A673 (cell line): ENCODE data around the gene GPR68. TPM values are rescaled to one million over a fixed set of nuclear protein-coding genes. Genes with fewer than 3 reads are reported as not detected.

Experiments
- BruUV-seq: library from RNA; stranded (reverse); fragments of 400-500 nt; replicated peaks from 2 replicates; lab custom pipeline; 2021; lab: Mats Ljungman, UMichigan
- CTCF ChIA-PET: fragments of 300-600 bp; sonication (Branson Sonifier 250); formaldehyde crosslinking; loops from one replicate; lab custom pipeline; 2022; ENCODE audit warnings: antibody characterized with exemption; lab: Charles Lee
- POLR2A ChIA-PET: fragments of 300-600 bp; sonication (Branson Sonifier 250); formaldehyde crosslinking; loops from one replicate; lab custom pipeline; 2022; ENCODE audit warnings: antibody characterized with exemption; ENCODE audit not compliant: low non-redundant PET; lab: Charles Lee
- DNase-seq: peaks from one replicate; pipeline ENCODE4 v3.0.0-alpha.2; 2015; ENCODE audit warnings: low spot score
- H3K27ac ChIP-seq: fragments of 200-600 bp; sonication (generic); 2 replicates; pipeline ENCODE4 v1.5.1; 2016; ENCODE audit warnings: mixed run types, low read depth, mild to moderate bottlenecking, mixed read lengths, antibody characterized with exemption, low read length; ENCODE audit not compliant: poor library complexity, severe bottlenecking
- H3K27me3 ChIP-seq: fragments of 200-600 bp; sonication (generic); replicated peaks from 2 replicates; pipeline ENCODE4 v1.6.1; 2017; ENCODE audit warnings: mixed run types, low read depth, mild to moderate bottlenecking, mixed read lengths, antibody characterized with exemption, low read length; ENCODE audit not compliant: insufficient read depth, poor library complexity
- H3K36me3 ChIP-seq: fragments of 200-600 bp; sonication (generic); 2 replicates; pipeline ENCODE4 v1.6.1; 2016; ENCODE audit warnings: mixed run types, mild to moderate bottlenecking, mixed read lengths, antibody characterized with exemption, low read length; ENCODE audit not compliant: insufficient read depth, poor library complexity, severe bottlenecking
- H3K4me1 ChIP-seq: fragments of 200-600 bp; sonication (generic); 2 replicates; pipeline ENCODE4 v1.6.1; 2017; ENCODE audit warnings: mixed run types, mild to moderate bottlenecking, mixed read lengths, antibody characterized with exemption, low read length; ENCODE audit not compliant: insufficient read depth, poor library complexity, severe bottlenecking
- H3K4me3 ChIP-seq: fragments of 200-600 bp; sonication (generic); 2 replicates; pipeline ENCODE4 v1.5.1; 2016; ENCODE audit warnings: low read depth, mixed run types, mild to moderate bottlenecking, mixed read lengths, low read length; ENCODE audit not compliant: poor library complexity, severe bottlenecking
- H3K9me3 ChIP-seq: fragments of 200-600 bp; sonication (generic); 2 replicates; pipeline ENCODE4 v1.6.1; 2016; ENCODE audit warnings: mixed run types, low read depth, mild to moderate bottlenecking, mixed read lengths, antibody characterized with exemption, low read length; ENCODE audit not compliant: poor library complexity, severe bottlenecking
- EZH2 ChIP-seq: fragments of 200-600 bp; sonication (generic); IDR thresholded peaks from 2 replicates; pipeline ENCODE4 v1.6.1; 2017; ENCODE audit warnings: borderline replicate concordance, low read depth, mild to moderate bottlenecking, mixed read lengths, antibody characterized with exemption, low read length; ENCODE audit not compliant: poor library complexity, severe bottlenecking
- intact Hi-C: fragments of 100-400 bp; cut with micrococcal nuclease; formaldehyde crosslinking; loops from one replicate; pipeline ENCODE4 v1.10.0; 2022; ENCODE audit not compliant: unreplicated experiment
- total RNA-seq: library from RNA; stranded (reverse); gene quantifications from 2 replicates; pipeline ENCODE4 v1.2.3, GENCODE V29; 2021
- TF ChIP-seq, protein P1 (sequence below): fragments of 300-800, 200-600 bp; sonication (generic); conservative IDR thresholded peaks from 2 replicates; pipeline ENCODE4 v1.5.1; 2017; ENCODE audit warnings: low read depth, mild to moderate bottlenecking, antibody characterized with exemption, low read length, moderate library complexity, mixed read lengths

Gene GPR68
- total RNA-seq, 1 experiment from 2014 or later: 0.30 TPM

DNA sequence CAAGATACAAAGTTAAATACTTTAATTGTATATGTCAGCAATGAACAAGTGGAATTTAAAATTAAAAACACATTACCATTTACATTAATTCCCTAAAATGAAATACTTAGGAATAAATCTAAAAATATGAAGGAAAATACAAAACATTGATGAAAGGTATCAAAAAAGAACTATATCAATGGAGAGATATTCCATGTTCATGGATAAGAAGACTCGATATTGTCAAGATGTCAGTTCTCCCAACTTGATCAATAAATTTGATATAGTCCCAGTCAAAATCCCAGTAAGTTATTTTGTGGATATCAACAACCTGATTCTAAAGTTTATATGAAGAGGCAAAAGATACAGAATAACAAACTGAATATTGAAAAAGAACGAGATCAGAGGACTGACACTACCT lies 33.5 kb downstream of the GPR68 start:
- no TSS peak for BruUV-seq
- Histone ChIP-seq H3K4me1 (no peaks in the 10 kb centered on the region), H3K9me3 (no peaks in the 10 kb centered on the region), H3K36me3 (no peaks in the 10 kb centered on the region), H3K27me3 (no peaks in the 10 kb centered on the region), H3K4me3 (no peak overlapping the region), H3K27ac (no peak overlapping the region)
- intact Hi-C loops: no loop called here
- ChIA-PET CTCF (no interaction called here), POLR2A (no interaction called here)
- no peak for DNase-seq
- TF ChIP-seq, protein P1, sequence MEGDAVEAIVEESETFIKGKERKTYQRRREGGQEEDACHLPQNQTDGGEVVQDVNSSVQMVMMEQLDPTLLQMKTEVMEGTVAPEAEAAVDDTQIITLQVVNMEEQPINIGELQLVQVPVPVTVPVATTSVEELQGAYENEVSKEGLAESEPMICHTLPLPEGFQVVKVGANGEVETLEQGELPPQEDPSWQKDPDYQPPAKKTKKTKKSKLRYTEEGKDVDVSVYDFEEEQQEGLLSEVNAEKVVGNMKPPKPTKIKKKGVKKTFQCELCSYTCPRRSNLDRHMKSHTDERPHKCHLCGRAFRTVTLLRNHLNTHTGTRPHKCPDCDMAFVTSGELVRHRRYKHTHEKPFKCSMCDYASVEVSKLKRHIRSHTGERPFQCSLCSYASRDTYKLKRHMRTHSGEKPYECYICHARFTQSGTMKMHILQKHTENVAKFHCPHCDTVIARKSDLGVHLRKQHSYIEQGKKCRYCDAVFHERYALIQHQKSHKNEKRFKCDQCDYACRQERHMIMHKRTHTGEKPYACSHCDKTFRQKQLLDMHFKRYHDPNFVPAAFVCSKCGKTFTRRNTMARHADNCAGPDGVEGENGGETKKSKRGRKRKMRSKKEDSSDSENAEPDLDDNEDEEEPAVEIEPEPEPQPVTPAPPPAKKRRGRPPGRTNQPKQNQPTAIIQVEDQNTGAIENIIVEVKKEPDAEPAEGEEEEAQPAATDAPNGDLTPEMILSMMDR: no peak
- no peak for TF ChIP-seq EZH2

DNA sequence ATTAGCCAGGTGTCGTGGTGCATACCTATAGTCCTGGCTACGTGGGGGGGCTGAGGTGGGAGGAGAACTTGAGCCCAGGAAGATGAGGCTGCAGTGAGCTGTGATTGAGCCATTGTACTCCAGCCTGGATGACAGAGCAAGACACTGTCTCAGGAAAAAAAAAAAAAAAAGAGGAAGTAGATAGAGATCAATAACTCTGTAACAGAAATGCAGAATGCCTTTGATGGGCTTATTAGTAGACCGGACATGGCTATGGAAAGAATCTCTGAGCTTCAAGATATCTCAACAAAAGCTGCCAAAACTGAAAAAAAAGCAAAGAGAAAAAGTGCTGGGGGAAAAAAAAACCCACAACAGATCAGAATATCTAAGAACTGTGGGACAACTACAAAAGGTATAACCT lies 37.5 kb downstream of the GPR68 start:
- intact Hi-C loops: no loop called here
- BruUV-seq: no TSS peak
- no peaks in the 10 kb centered on the region for H3K9me3 ChIP-seq
- H3K4me1 ChIP-seq: no peaks in the 10 kb centered on the region
- peaks cover 3% of the 10 kb centered on the region for H3K36me3 ChIP-seq
- no peaks in the 10 kb centered on the region for H3K27me3 ChIP-seq
- H3K27ac ChIP-seq: no peak overlapping the region
- TF ChIP-seq, protein P1: no peak
- TF ChIP-seq EZH2: no peak
- H3K4me3 ChIP-seq: no peak overlapping the region
- ChIA-PET CTCF (no interaction called here), POLR2A (no interaction called here)
- DNase-seq: no peak

DNA sequence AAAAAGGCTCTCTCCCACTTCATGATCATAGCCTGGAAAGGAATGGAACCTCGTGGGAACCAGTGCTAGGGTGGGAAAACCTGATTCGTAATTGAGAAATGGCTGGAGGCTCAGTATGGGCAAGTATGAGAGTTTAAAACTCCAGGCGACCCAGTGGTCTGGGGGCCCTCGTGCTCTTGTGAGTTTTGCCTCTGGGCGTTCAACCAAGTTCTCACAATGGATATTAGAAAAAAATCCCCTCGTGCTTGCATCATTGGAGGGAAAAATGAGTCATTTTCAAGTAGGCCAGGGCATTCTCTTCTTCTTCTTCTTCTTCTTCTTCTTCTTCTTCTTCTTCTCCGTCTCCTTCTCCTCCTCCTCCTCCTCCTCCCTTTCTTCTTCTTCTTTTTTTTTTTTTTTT lies 39.0 kb downstream of the GPR68 start:
- Histone ChIP-seq H3K4me3 (no peak overlapping the region), H3K27ac (no peak overlapping the region), H3K9me3 (no peaks in the 10 kb centered on the region), H3K4me1 (no peaks in the 10 kb centered on the region), H3K36me3 (peaks cover 3% of the 10 kb centered on the region), H3K27me3 (no peaks in the 10 kb centered on the region)
- TF ChIP-seq EZH2: no peak
- TF ChIP-seq, protein P1: no peak
- POLR2A ChIA-PET: no interaction called here
- CTCF ChIA-PET: no interaction called here
- intact Hi-C loops: no loop called here
- DNase-seq: no peak
- BruUV-seq: no TSS peak
